Skeletal muscle cell (primary cell): ENCODE data around the gene LYZL4.

Source experiments
- DNase-seq: peaks from one replicate; pipeline ENCODE4 v3.0.0-alpha.2; 2010; ENCODE audit warnings: low read depth
- H3K4me3 ChIP-seq: 2 replicates; pipeline ENCODE4 v1.5.1; 2011; ENCODE audit warnings: low read depth, mild to moderate bottlenecking, control low read depth, low read length, moderate library complexity

LYZL4 gene

GRCh38 chr3:42381551-42382082 lies 28.8 kb downstream of the LYZL4 start:
- DNase-seq: no peak
- no peak overlapping the region for H3K4me3 ChIP-seq

- no peak overlapping the region for H3K4me3 ChIP-seq
- no peak for DNase-seq
Observed at GRCh38 chr3:42377681-42378080, 32.7 kb downstream of the LYZL4 start.

DNA sequence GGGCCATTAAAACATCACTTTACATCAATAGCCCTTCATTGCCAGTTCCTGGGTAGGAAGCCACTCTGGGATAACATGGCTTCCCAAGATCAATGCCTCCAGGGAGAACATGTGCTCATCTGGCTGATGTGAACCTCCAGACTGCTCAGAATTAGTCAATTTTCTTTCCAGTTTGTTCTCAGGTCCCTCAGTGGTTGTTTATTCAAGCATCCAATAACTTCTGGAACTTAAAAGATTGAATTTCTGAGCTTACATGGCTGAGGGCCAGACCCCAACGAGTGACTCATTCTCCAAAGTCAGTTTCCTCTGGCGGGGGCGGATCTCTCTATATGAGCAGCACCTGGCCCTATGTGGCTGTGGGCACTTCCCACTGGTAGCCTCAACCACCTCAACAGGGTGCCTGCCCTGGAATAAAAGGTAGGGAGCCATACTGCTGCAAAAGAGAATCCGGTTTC lies 34.0 kb downstream of the LYZL4 start:
- DNase-seq: peak; percentile 81
- H3K4me3 ChIP-seq: no peak overlapping the region

DNA sequence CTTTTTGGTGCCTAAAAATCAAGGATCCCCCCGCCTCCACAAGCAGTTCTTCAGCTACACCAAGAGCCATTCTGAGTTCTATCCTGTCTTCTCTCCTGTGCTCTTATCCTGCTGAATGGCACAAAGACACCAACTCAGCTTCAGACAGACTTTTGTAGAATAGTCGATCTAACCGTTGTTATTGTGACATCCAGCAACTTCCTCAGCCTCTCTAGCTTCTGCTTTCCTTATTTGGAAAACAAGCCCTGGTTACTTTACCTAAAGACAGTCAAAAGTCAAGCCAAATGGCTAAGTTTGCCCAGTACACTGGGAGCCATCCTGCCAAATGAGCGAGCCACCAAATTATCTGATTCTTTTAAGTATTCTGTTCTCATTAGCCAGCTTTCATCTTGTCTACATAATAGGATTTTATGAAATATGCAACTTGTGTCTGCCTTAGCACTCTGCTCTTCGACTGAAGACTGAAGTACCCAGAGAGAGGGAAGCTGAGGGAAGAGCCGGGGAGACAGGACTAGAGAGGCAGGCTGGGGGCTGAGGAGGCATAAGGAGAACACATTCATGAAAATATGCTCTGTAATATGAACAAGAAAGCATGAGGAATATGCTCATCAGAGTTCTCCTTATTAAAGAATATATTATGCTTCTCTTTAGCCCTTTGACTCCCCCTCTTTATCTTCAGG lies 35.1 kb downstream of the LYZL4 start:
- no peak overlapping the region for H3K4me3 ChIP-seq
- no peak for DNase-seq

DNA sequence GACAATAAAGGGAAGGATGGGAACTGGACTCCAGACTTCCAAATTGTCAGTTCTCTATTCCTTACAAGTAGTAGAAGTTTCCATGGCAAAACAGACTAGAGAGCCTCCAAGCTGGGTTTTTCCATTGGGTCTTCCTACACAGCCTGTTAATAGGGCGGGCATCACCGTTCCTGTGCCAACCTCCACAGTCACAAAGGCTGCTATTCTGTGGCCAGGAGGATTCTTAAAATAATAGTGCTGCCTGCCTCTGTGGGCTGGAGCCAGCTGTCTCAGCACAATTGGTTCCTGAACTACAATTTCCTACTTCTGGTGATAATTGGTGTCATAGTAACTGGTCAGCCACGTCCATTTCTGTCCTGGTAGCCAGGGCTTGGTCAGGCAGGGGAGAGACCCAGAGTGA lies 38.6 kb downstream of the LYZL4 start:
- no peak overlapping the region for H3K4me3 ChIP-seq
- DNase-seq: no peak

DNA sequence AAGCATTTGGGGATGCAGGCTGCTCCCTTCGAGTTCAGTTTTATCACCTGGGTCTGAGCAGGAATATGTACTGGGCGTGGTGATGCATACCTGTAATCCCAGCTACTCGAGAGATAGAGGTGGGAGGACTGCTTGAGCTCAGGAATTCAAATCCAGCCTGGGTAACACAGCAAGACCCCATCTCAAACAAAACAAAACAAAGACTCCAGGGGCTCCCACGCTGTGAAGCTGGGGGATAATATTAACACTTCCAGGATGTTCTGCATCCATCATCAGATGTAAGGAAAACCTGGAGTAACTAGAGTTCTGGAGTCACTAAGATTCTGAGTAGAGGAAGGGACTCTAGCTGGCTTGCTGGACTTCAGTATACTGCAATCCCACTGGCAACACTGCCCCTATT lies 40.6 kb downstream of the LYZL4 start:
- no peak for DNase-seq
- no peak overlapping the region for H3K4me3 ChIP-seq

DNA sequence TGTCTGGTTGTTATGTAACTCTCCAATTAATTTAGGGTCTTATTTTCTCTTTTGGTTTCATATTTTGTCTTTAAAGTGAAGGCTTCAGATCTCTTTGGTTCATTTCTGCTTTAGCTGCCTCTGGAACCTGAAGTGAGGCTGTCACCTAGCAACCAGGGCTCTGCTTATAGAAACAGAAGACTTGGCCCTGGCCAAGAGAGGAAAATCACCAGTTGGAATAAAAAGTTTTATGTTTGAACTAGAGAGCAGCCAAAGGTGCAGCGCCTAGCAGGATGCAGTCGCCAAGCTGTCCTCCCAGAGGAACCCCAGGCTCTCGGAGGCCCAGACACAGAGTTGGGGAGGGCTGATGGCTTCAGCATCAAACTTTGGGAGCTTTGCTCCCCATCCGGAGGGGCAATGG lies 41.1 kb downstream of the LYZL4 start:
- H3K4me3 ChIP-seq: no peak overlapping the region
- no peak for DNase-seq

DNA sequence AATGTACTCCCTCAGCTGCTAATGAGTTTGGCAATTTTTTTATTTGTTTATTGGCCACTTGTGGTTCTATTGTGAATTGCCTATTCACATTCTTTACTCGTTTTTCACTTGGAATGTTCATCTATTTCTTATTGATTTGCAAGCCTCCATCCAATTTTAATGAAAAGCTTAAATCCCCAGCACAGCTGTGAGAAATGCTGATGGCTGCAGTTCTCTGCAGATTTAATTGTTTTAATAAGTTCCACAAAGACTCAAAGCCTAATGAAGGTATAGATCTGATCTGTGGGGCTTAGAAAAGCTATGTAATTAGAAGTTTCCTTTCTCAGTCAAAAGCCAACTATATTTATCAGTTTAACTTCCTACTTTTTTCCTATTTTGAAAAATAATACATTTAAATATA lies 41.5 kb downstream of the LYZL4 start:
- DNase-seq: no peak
- no peak overlapping the region for H3K4me3 ChIP-seq

GRCh38 chr3:42367903-42368302 lies 42.5 kb downstream of the LYZL4 start:
- H3K4me3 ChIP-seq: no peak overlapping the region
- no peak for DNase-seq

GRCh38 chr3:42366550-42366949 lies 43.9 kb downstream of the LYZL4 start:
- H3K4me3 ChIP-seq: no peak overlapping the region
- no peak for DNase-seq

DNA sequence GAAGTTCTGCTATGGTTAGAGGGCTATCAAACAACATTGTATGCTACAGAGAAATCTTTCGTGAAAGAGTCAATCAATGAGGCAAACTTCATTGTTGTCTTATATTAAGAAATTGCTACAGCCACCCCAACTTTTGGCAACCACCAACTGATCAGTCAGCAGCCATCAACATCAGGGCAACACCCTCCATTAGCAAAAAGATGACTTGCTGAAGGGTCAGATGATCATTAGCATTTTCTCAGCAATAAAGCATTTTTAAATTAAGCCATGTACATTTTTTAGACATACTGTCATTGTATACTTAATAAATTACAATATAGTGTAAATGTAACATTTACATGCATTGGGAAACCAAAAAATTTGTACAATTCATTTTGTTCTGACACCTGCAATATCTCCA lies 53.1 kb downstream of the LYZL4 start:
- no peak overlapping the region for H3K4me3 ChIP-seq
- DNase-seq: no peak

- H3K4me3 ChIP-seq: no peak overlapping the region
- DNase-seq: no peak
Observed at GRCh38 chr3:42355612-42356011, 54.8 kb downstream of the LYZL4 start.

GRCh38 chr3:42353631-42354030 lies 56.8 kb downstream of the LYZL4 start:
- H3K4me3 ChIP-seq: no peak overlapping the region
- no peak for DNase-seq

DNA sequence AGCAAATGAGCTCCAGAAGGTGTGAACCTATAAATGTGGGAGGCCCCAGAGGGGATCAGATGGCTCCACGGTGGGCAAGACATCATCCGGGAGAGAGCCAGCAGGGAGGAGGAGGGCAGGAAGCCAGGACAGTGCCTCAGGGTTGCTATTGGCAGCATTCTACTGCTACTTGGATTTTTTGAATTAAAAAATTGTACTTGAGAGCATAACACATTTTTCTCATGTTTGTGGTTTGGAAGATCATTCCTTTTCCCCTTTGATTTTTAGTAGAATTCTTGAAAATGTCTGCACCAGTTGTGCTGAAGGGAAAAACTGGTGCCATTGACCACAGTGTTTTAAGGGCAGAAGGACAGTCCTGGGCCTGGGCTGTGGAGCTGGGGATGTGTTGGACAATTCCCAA lies 59.2 kb downstream of the LYZL4 start:
- DNase-seq: no peak
- H3K4me3 ChIP-seq: no peak overlapping the region

DNA sequence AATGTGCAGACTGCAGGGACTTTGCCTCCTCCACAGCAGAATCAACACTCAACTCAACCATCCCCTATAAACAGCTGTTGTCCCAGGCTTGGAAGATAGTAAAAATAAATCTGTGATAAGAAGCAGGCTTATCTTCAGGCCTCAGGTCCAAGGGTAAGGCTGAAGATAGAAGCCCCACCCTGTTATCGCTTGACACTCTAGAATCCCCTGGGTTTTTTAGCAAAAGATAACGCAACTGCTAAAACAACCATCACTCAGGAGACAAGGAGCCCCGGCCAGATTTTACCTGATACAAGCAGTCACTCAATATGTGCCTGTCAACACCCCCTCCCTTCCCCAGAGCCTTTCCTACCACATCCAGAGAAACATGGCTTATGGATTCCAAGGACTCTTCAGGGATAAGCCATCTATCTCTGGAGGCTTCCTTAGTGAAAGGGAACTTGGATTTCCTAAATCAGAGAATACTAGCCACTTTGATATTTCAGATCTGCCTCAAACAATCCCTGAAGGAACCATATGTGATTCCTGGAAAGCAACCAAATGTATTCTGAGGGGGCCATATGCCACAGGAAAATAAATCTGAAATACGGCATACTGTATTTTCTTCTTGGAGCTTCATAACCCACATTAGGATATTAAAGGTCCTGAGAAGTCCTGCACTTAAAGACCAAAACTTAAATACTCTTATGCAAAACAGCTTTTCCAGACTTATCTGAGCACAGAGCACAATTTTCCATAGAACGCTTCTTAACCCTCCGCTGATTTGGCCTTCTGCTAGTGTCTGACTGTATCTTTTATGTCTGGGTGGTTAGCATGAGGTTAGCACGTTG lies 60.4 kb downstream of the LYZL4 start:
- no peak overlapping the region for H3K4me3 ChIP-seq
- no peak for DNase-seq

GRCh38 chr3:42347928-42348327 lies 62.5 kb downstream of the LYZL4 start:
- DNase-seq: no peak
- H3K4me3 ChIP-seq: no peak overlapping the region
